GM21515 (cell line): ENCODE results near the gene CPT1A.
A peak's percentile ranks its signal among the peaks of the same experiment; 100 is the strongest.
"Not testable (repeated sequence)": the region's sequence is repeated elsewhere in the genome, so short reads cannot be mapped to it uniquely, and the experiment has no call there.

Experiments
- ATAC-seq: cut with Tn5 transposase; IDR thresholded peaks from one replicate; pipeline ENCODE4 v1.9.1; 2021; ENCODE audit not compliant: unreplicated experiment

Gene CPT1A

GRCh38 chr11:68841718-68842426 lies at the start of gene CPT1A:
Gene CPT1A, minus strand, starts transcription at chr11:68841916. Its CDS starts 26,442 bp downstream, at chr11:68815474.
- peak; percentile 34 for ATAC-seq

- no peak for ATAC-seq
These were observed 48.9 kb upstream of the CPT1A start for GRCh38 chr11:68890490-68891231.

- ATAC-seq = no peak
These were observed 48.3 kb upstream of the CPT1A start for GRCh38 chr11:68889948-68890446.

GRCh38 chr11:68884827-68885226 lies 43.1 kb upstream of the CPT1A start:
- not testable (repeated sequence) for ATAC-seq

- ATAC-seq = no peak
These were observed 40.7 kb upstream of the CPT1A start for GRCh38 chr11:68882391-68882790.

GRCh38 chr11:68881320-68881719 lies 39.6 kb upstream of the CPT1A start:
- no peak for ATAC-seq

- ATAC-seq = no peak
These were observed 39.1 kb upstream of the CPT1A start for GRCh38 chr11:68880851-68881250.

- no peak for ATAC-seq
These were observed 36.3 kb upstream of the CPT1A start for GRCh38 chr11:68878022-68878421.

GRCh38 chr11:68872216-68873003 lies 30.7 kb upstream of the CPT1A start:
- no peak for ATAC-seq

GRCh38 chr11:68870470-68870869 lies 28.8 kb upstream of the CPT1A start:
- no peak for ATAC-seq

GRCh38 chr11:68868221-68868835 lies 26.6 kb upstream of the CPT1A start:
- no peak for ATAC-seq

- ATAC-seq = no peak
These were observed 25.4 kb upstream of the CPT1A start for GRCh38 chr11:68867066-68867465.

- no peak for ATAC-seq
These were observed 23.5 kb upstream of the CPT1A start for GRCh38 chr11:68865241-68865640.

GRCh38 chr11:68863553-68864265 lies 22.0 kb upstream of the CPT1A start:
- ATAC-seq = no peak

GRCh38 chr11:68862421-68862820 lies 20.7 kb upstream of the CPT1A start:
- no peak for ATAC-seq

GRCh38 chr11:68859123-68859522 lies 17.4 kb upstream of the CPT1A start:
- no peak for ATAC-seq

GRCh38 chr11:68857037-68857586 lies 15.4 kb upstream of the CPT1A start:
- no peak for ATAC-seq

GRCh38 chr11:68856425-68857030 lies 14.8 kb upstream of the CPT1A start:
- not testable (repeated sequence) for ATAC-seq

- no peak for ATAC-seq
These were observed 13.7 kb upstream of the CPT1A start for GRCh38 chr11:68855205-68855981.
